CD4-positive, alpha-beta T cell treated with Interleukin-15 for 4 hours (primary cell): ENCODE measurements around the gene TTC3.
A peak's percentile ranks its signal among the peaks of the same experiment; 100 is the strongest.

Source experiments
- DNase-seq: peaks from one replicate; pipeline ENCODE4 v3.0.0-alpha.2; 2020; ENCODE audit warnings: low spot score

Gene TTC3

DNA sequence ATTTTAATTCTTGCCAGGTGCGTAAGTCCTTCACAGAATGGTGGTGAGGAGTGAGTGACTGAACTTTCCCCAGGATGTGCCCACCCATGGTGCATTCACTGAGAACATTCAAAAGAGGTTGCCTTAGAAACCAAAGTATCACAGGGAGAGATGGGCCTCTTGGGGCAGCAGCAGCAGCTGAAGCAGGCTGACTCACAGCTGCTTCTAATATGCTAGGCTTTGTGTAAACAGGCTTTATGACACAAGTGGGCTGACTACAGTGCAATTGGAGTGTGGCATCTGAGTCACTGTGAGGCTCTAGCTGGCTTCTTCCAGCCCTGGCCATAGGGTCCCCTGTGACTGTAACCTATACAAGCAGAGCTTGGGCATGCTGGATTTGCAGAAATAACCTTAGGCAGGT is 12.8 kb upstream of the TTC3 start:
- no peak for DNase-seq

DNA sequence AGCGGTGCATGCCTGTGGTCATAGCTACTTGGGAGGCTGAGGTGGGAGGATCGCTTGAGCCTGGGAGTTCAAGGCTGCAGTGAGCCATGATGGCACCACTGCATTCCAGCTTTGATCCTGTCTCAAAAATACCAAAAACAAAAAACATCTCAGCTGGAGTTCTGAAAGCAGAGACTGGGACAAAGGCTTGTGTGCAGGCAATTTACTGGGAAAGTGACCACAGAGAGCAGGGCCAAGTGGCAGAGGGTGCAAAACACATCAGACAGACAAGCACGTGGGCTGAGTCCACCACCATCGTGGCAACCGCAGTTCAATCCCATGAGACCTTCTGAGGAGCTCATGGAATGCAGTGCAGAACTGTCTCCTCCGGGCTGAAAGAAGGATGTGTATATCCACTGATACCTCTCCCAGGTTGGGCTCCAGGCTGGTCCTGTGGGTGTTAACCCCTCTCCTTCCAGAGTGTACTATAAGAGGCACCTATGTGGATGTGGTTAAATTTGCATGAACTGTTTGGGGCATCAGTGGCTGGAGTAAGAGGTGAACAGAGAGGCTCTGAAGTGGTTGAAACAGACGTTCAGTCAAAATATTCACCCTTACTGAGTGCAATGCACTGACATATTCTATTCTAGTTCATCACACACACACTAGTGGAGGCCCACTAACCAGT is 11.0 kb upstream of the TTC3 start:
- no peak for DNase-seq

GRCh38 chr21:37062593-37062935 is 10.5 kb upstream of the TTC3 start:
- DNase-seq, result no peak

DNA sequence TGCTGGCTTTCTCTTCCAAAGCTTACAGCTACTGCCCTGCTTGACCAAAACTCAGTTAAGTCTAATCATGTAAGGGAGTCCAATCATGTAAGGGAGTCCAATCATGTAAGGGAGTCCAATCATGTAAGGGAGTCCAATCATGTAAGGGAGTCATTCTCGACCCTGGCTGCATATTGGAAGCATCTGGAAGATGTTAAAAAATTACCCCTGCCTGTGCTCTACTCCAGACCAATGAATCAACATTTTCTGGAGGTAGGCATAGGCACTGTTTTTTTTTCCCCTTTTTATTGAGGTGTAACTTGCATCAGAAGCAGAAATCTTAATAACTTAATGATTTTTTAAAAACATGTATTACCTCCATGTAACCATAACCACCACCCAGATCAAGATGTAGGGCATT is 9.6 kb upstream of the TTC3 start:
- no peak for DNase-seq

- no peak for DNase-seq
Measured at GRCh38 chr21:37064841-37065240, 8.2 kb upstream of the TTC3 start.

DNA sequence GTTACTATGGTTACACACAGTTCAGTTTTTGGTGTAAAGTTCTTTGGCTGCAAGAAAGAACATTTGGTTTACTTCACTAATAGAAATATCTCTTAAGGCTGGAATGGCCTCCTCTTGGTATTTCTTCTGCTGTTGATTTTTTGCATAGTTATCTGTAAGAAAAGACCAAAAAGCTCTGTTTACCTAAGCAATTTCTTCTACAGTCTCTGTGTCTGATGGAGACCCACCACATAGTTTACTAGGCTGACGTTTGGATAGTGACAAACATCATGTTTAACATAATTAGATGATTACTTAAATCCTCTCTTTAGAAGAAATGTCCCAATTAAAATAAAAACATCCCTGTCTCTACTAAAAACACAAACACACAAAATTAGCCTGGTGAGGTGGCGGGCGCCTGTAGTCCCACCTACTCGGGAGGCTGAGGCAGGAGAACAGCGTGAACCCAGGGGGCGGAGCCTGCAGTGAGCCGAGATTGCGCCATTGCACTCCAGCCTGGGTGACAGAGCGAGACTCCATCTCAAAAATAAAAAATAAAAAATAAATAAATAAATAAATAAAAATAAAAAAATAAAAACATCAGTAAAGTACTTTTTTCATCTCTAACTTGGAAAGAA is 7.4 kb upstream of the TTC3 start:
- no peak for DNase-seq

GRCh38 chr21:37071561-37072273 is 1.3 kb upstream of the TTC3 start:
- DNase-seq, result no peak

GRCh38 chr21:37072274-37072987 is 623 bp upstream of the TTC3 start:
- DNase-seq, result peak; percentile 69

- DNase-seq, result peak; percentile 61
Measured at GRCh38 chr21:37073417-37074196, 553 bp downstream of the TTC3 start.

- DNase-seq, result no peak
Measured at GRCh38 chr21:37074197-37074510, 1.1 kb downstream of the TTC3 start.

- no peak for DNase-seq
Measured at GRCh38 chr21:37074546-37074945, 1.5 kb downstream of the TTC3 start.

DNA sequence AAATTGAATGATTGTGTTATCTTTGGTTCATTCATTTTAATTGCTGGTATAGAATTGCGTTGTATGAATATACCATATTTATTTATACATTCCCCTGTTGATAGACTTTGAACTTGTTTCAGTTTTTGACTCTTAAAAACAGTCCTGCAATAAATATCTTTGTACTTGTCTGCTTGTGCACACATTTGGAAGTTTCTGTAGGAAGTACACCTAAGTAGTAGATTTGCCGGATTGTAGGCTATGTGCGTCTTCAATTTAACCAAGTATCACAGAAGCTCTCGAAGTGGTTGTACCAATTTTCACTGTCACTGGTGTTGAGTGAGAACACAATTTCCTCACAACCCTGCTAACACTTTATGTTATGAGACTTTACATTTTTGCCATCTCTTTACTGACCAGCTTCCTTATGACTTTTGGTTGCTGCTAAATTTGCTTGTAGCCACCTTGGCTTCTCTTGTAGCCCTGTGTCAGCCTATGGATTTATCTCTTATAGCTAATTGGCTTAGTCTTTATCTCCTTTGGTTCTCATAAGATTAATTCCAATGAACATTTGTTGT is 2.2 kb downstream of the TTC3 start:
- no peak for DNase-seq

DNA sequence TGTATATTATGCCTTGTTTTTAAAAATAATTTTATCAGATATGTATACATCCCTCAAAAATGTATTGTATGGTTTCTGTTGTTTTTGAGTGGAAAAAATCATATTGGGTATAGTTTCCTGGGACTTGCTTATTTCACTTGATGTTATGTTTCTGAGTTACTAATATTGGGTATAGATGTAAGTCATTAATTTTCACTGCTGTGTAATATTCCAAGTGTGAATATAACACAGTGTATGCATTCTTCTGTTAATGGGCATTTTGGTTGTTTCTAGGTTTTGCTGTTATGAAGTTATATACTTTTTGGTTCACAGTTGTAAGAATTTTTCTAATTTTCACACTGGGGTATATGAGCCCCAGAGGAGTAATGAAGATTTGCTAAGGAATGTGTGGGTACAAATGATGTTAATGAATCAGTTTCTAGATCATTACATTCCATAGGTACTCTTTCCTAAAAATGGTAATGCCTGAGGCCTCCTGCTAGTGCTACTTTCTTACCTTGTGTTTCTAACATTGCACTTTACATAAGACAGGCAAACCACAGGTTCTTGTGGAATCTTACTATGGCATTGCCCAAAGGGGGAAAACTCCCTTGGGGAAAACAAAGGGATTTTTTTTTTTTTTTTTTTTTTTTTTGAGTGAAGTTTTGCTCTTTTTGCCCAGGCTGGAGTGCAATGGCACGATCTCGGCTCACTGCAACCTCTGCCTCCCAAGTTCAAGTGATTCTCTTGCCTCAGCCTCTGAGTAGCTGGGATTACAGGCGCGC is 3.2 kb downstream of the TTC3 start:
- DNase-seq, result no peak

DNA sequence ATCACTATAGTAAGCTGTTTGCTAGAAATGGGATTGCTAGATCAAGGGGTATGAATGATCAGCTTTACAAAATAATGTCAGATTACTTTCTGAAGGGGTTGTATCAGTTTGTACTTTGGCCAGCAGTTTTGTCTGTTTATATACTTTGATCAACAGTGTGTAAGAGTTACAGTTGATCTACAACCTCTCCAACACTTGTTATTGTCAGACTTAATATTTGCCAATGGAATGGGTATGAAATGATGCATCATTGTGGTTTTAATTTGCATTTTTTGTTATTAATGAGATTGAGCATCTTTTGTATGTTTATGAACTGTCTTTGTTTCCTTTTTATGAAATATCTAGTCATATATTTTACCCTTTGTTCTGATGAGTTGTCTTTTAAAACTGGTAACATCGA is 4.3 kb downstream of the TTC3 start:
- DNase-seq, result no peak

DNA sequence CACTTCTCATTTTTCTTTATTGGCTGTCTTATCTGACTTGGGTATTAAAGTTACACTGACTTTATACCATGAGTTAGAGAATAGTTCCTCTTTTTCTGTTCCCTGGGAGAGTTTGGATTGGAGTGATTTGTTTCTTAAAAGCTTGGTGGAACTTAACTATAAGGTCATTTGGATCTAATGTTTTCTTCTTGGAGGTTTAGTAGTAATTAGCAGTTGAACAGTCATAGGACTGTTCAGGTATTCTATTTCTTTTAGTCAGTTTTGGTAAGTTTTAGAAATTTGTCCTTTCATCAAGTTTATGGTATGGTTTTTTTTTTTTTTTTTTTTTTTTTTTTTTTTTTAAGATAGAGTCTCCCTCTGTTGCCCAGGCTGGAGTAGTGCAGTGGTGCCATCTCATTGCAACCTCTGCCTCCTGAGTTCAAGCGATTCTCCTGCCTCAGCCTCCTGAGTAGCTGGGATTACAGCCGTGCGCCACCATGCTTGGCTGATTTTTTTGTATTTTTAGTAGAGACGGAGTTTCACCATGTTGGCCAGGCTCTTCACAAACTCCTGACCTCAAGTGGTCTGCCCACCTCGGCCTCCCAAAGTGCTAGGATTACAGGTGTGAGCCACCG is 6.3 kb downstream of the TTC3 start:
- DNase-seq, result no peak

- no peak for DNase-seq
Measured at GRCh38 chr21:37082375-37082774, 9.3 kb downstream of the TTC3 start.

GRCh38 chr21:37082856-37083528 is 9.9 kb downstream of the TTC3 start:
- no peak for DNase-seq

GRCh38 chr21:37085726-37086125 is 12.7 kb downstream of the TTC3 start:
- DNase-seq, result no peak

- no peak for DNase-seq
Measured at GRCh38 chr21:37087188-37087587, 14.1 kb downstream of the TTC3 start.

DNA sequence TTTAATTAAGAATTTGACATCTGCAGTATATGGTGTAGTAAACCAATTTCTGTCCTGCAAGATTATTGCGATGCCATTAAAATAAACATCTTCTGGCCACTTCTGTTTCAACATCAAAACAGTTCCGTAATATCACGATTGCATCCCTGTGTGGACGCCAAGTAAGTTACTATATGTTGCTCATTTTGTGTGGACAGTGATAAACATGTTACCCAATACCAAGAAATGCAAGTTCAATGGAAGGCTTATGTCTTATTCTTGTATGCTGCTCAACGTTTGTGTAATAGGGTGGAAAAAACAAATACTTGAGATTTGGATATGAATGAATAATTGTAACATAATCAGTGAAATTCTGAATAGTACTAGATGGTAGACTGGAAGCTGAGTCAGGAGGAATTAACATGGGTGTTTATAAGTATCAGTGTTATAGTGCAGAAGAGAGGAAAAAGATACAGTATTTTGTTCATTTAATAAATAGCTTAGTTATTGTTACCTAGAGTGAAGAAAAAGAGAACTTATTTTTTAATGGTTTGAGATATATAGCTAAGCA is 15.2 kb downstream of the TTC3 start:
- no peak for DNase-seq
